Measurements from ENCODE around the gene DOCK11.

- TF ChIP-seq EZH2 (IDR thresholded peaks at IDR 0.05) (no peak), POLR2AphosphoS5 (IDR thresholded peaks at IDR 0.05; ENCODE audit: borderline replicate concordance, low read depth, low read length) (no peak), FOXP2 (optimal IDR thresholded peaks at IDR 0.05; ENCODE audit: control extremely low read depth, extremely low read length, insufficient read depth) (no peak)
Measured at GRCh38 chrX:118724365-118724764, 228.8 kb downstream of the DOCK11 start.
